ENCODE data around the gene SCIMP.

Gene SCIMP

DNA sequence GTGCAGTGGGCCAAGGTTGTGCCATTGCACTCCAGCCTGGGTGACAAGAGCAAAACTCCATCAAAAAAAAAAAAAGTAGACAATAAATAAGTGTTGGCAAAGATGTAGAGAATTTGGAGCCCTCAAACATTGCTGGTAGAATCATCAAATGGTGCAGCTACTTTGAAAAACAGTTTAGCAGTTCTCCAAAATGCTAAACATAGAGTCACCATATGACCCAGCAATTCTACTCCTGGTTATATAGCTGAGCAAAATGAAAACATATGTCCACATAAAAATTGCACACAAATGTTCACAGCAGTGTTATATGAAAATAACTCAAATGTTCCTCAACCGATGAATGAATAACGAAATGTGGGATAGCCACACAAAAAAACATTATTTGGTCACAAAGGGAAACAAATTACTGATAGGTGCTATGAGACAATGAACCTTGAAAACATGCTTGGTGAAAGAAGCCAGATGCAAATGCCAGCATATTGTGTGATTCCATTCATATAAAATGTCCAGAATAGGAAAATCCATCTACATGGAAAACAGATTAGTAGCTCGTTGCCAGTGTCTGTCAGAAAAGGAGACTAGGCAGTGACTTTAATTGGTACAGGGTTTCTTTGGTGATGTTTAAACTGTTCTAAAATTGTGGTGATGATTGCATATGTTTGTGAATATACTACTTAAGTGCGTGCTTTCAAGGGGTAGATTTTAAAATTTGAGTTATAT lies 34.7 kb upstream of the SCIMP start:
- CTCF ChIA-PET, result no interaction called here

DNA sequence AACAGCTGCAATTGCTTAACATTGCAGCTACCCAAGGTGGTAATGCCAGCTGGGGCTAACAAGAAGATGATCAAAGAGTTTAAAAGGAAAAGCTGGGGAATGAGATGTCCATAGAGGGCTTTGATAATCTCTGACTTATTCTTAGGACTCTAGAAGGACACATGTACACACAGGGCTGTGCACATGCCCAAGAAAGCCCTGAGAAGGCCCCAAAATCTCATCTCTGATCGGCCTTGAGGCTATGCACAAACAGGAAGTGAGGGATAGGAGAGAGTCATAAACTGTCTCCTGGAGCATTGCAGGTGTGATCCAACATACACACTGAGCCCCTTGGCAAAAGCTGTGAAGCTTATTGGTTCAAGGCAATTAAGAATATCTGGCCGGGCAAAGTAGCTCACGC lies 30.2 kb upstream of the SCIMP start:
- TF ChIP-seq, protein P1, sequence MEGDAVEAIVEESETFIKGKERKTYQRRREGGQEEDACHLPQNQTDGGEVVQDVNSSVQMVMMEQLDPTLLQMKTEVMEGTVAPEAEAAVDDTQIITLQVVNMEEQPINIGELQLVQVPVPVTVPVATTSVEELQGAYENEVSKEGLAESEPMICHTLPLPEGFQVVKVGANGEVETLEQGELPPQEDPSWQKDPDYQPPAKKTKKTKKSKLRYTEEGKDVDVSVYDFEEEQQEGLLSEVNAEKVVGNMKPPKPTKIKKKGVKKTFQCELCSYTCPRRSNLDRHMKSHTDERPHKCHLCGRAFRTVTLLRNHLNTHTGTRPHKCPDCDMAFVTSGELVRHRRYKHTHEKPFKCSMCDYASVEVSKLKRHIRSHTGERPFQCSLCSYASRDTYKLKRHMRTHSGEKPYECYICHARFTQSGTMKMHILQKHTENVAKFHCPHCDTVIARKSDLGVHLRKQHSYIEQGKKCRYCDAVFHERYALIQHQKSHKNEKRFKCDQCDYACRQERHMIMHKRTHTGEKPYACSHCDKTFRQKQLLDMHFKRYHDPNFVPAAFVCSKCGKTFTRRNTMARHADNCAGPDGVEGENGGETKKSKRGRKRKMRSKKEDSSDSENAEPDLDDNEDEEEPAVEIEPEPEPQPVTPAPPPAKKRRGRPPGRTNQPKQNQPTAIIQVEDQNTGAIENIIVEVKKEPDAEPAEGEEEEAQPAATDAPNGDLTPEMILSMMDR (conservative IDR thresholded peaks at IDR 0.05; ENCODE audit: low read depth), result no peak
- CTCF ChIA-PET, result no interaction called here
- POLR2A ChIA-PET (ENCODE audit: low non-redundant PET), result no interaction called here
- DNase-seq (ENCODE audit: low spot score), result no peak
- H3K27ac ChIP-seq, result no peak overlapping the region

More for the DNA sequence above, 34.7 kb upstream of the SCIMP start:
- DNase-seq (ENCODE audit: low spot score), result no peak
- TF ChIP-seq, protein P1 (conservative IDR thresholded peaks at IDR 0.05; ENCODE audit: low read depth), result no peak
- H3K27ac ChIP-seq, result no peak overlapping the region
- POLR2A ChIA-PET (ENCODE audit: low non-redundant PET), result interaction anchor here (0.6 kb wide), 1 partner anchor 14 kb away, joined by 3 read pairs; no protein-coding TSS in a partner anchor

DNA sequence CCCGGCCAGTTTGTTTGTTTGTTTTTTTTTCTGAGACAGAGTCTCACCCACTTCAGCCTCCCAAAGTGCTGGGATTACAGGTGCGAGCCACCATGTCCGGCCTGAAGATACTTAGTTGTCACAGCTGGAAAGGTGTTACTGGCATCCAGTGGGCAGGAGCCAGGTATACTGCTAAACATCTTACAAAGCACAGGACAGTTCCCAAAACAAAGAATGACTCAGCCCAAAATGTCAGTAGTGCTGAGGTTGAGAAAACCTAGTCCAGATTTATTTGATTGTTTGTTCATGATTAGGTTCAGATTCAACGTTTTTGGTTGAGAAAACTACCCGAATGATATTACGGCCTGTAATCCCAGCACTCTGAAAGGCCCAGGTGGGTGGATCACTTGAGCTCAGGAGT lies 28.8 kb upstream of the SCIMP start:
- H3K27ac ChIP-seq, result no peak overlapping the region
- TF ChIP-seq, protein P1 (conservative IDR thresholded peaks at IDR 0.05; ENCODE audit: low read depth), result no peak
- DNase-seq (ENCODE audit: low spot score), result no peak
- ChIA-PET POLR2A (ENCODE audit: low non-redundant PET) (no interaction called here), CTCF (interaction anchor here (0.7 kb wide), 1 partner anchor 490 kb away, joined by 4 read pairs; no protein-coding TSS in a partner anchor)

DNA sequence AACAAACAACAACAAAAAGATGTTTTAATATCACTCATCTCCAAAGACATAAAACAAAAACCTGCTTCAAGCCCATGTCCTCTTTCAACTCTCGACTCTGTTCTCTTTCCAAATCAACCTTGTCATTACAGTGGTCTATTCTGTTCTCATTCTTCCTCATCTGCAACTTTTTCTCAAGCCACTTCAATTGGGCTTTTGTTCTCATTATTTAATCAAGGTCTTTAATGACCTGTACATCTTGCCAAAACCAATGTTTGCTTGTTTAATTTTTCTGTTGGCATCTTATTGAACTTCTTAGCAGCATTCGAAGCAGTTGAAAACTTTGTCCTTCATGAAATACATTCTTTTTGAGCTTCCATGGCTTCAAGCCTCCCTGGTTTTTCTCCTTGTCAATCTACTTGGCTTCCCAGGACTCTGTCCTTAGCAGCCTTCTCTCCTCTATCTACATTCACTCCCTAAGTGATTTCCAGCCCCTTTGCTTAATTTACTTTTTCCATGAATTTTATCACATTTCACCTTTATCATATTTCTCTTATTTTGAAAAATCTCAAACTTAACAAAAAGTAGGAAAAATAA lies 27.8 kb upstream of the SCIMP start:
- CTCF ChIA-PET, result no interaction called here
- no peak overlapping the region for H3K27ac ChIP-seq
- no peak for DNase-seq (ENCODE audit: low spot score)
- TF ChIP-seq, protein P1 (conservative IDR thresholded peaks at IDR 0.05; ENCODE audit: low read depth), result no peak
- POLR2A ChIA-PET (ENCODE audit: low non-redundant PET), result no interaction called here

DNA sequence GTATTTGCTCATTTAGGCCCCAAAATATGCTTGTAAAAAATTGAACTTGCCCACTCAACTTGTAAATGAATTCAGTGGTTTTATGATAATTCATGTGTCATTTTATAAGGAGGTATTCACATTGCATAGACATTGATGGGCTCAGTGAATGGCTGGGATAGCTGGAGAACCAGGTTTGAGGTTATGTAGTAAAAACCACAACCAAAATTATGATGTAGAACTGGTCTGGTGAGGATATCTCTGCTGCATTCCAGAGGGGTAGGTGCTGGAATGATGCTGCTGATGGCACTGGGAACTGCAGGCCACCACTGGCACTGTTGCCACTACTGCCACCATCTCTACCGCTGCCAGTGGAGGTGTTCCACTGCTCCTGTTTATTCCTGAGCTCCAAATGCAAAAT lies 25.9 kb upstream of the SCIMP start:
- TF ChIP-seq, protein P1 (conservative IDR thresholded peaks at IDR 0.05; ENCODE audit: low read depth), result no peak

DNA sequence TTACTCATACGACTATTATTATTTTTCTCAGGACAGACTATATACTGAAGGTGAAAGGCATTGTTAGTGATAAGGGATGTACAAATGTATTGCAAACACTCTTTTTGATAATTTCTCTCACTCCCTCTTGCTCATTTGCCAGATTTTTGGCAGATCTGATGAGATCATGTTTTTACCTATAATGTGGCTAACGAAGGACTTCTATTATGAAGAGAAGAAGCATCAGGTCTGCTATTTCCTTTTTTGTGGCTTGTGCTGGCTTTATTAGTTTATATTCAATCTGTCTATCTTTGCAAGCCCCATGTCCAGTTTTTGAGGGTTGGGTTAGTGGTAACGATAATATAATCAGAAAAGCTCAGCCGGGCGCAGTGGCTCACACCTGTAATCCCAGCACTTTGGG lies 22.5 kb upstream of the SCIMP start:
- H3K27ac ChIP-seq, result no peak overlapping the region
- POLR2A ChIA-PET (ENCODE audit: low non-redundant PET), result no interaction called here
- CTCF ChIA-PET, result no interaction called here
- TF ChIP-seq, protein P1 (conservative IDR thresholded peaks at IDR 0.05; ENCODE audit: low read depth), result no peak
- no peak for DNase-seq (ENCODE audit: low spot score)

More for the DNA sequence above, 25.9 kb upstream of the SCIMP start:
- POLR2A ChIA-PET (ENCODE audit: low non-redundant PET), result no interaction called here
- H3K27ac ChIP-seq, result no peak overlapping the region
- DNase-seq (ENCODE audit: low spot score), result no peak
- CTCF ChIA-PET, result interaction anchor here (1.0 kb wide), 1 partner anchor 10 kb away, joined by 3 read pairs; no protein-coding TSS in a partner anchor
